Thoracic aorta (tissue), 2 donors: ENCODE data around the gene WWC1. TPM values are rescaled to one million over a fixed set of nuclear protein-coding genes. Genes with fewer than 3 reads are reported as not detected.

Experiments used
- ATAC-seq: fragments of 150-250 bp; one replicate; pipeline ENCODE4 v1.8.0; 2017; ENCODE audit warnings: low read depth; ENCODE audit not compliant: insufficient number of reproducible peaks, low FRiP score
- DNase-seq: peaks from one replicate; pipeline ENCODE4 v3.0.0-alpha.2; 2020; ENCODE audit warnings: low spot score
- H3K27ac ChIP-seq, 2 donors: fragments of 200-600 bp; sonication (generic); 1 replicate in 1 of 2; 2 replicates in 1 of 2; pipeline ENCODE4 v1.5.1; 2016; ENCODE audit warnings: mild to moderate bottlenecking in 2 of 2, moderate library complexity in 2 of 2
- H3K27me3 ChIP-seq: fragments of 200-600 bp; sonication (generic); replicated peaks from 2 replicates; pipeline ENCODE4 v1.6.0; 2016; ENCODE audit warnings: mild to moderate bottlenecking; ENCODE audit not compliant: insufficient read depth
- H3K36me3 ChIP-seq: fragments of 200-600 bp; sonication (generic); one replicate; pipeline ENCODE4 v1.5.1; 2016
- H3K4me1 ChIP-seq, 2 donors: fragments of 200-600 bp; sonication (generic); 1 replicate in 1 of 2; 2 replicates in 1 of 2; pipeline versions ENCODE4 v1.5.1 to v1.6.0; 2016; ENCODE audit warnings: low read depth in 2 of 2, mild to moderate bottlenecking in 1 of 2; ENCODE audit not compliant: control insufficient read depth in 1 of 2
- H3K4me3 ChIP-seq: fragments of 200-600 bp; sonication (generic); 2 replicates; pipeline ENCODE4 v1.5.1; 2016; ENCODE audit warnings: mild to moderate bottlenecking
- H3K9me3 ChIP-seq: fragments of 200-600 bp; sonication (generic); 2 replicates; pipeline ENCODE4 v1.5.1; 2016
- CTCF ChIP-seq: fragments of 200-600 bp; sonication (generic); IDR thresholded peaks from one replicate; pipeline ENCODE4 v1.5.1; 2019; ENCODE audit warnings: antibody characterized with exemption
- total RNA-seq, 2 donors: library from RNA; depleted of rRNA; stranded (reverse); fragments of >200 nt; gene quantifications; one replicate each; pipeline versions ENCODE4 v1.1.0 to v1.2.3, GENCODE V29; 2016

Gene WWC1
- total RNA-seq, 2 donors from 2014 or later, result 3.6 TPM; not detected in 1

GRCh38 chr5:168382421-168382820 is 91.0 kb downstream of the WWC1 start:
- H3K27ac ChIP-seq, result no peak overlapping the region

GRCh38 chr5:168390491-168390890 is 99.0 kb downstream of the WWC1 start:
- Histone ChIP-seq H3K4me3 (no peak overlapping the region), H3K27ac (no peak overlapping the region), H3K9me3 (no peaks in the 10 kb centered on the region)

More at GRCh38 chr5:168382421-168382820, 91.0 kb downstream of the WWC1 start:
- Histone ChIP-seq H3K4me3 (no peak overlapping the region), H3K9me3 (no peaks in the 10 kb centered on the region), H3K4me1 (no peaks in the 10 kb centered on the region), H3K36me3 (no peaks in the 10 kb centered on the region), H3K27me3 (no peaks in the 10 kb centered on the region)
- no peak for TF ChIP-seq CTCF
- ATAC-seq (no peak), DNase-seq (no peak)

GRCh38 chr5:168393773-168394172 is 102.3 kb downstream of the WWC1 start:
- Histone ChIP-seq H3K4me3 (no peak overlapping the region), H3K9me3 (no peaks in the 10 kb centered on the region), H3K27me3 (no peaks in the 10 kb centered on the region), H3K4me1 (no peaks in the 10 kb centered on the region), H3K27ac (no peak overlapping the region), H3K36me3 (no peaks in the 10 kb centered on the region)
- DNase-seq (no peak), ATAC-seq (no peak)
- no peak for TF ChIP-seq CTCF

More at GRCh38 chr5:168390491-168390890, 99.0 kb downstream of the WWC1 start:
- no peak for DNase-seq
- Histone ChIP-seq H3K4me1 (no peaks in the 10 kb centered on the region), H3K36me3 (no peaks in the 10 kb centered on the region), H3K27me3 (no peaks in the 10 kb centered on the region)
- no peak for TF ChIP-seq CTCF
- ATAC-seq, result no peak

GRCh38 chr5:168400429-168401220 is 109.2 kb downstream of the WWC1 start:
- TF ChIP-seq CTCF, result no peak
- Histone ChIP-seq H3K4me3 (no peak overlapping the region), H3K27ac (no peak overlapping the region), H3K9me3 (no peaks in the 10 kb centered on the region), H3K4me1 (no peaks in the 10 kb centered on the region), H3K27me3 (no peaks in the 10 kb centered on the region), H3K36me3 (no peaks in the 10 kb centered on the region)
- DNase-seq (no peak), ATAC-seq (no peak)

GRCh38 chr5:168401226-168401625 is 109.8 kb downstream of the WWC1 start:
- H3K9me3 ChIP-seq, result no peaks in the 10 kb centered on the region
- no peak overlapping the region for H3K4me3 ChIP-seq
- H3K27ac ChIP-seq, result no peak overlapping the region
- H3K27me3 ChIP-seq, result no peaks in the 10 kb centered on the region
- ATAC-seq, result no peak
- H3K4me1 ChIP-seq, result no peaks in the 10 kb centered on the region
- no peaks in the 10 kb centered on the region for H3K36me3 ChIP-seq
- no peak for TF ChIP-seq CTCF
- DNase-seq, result no peak
